IgD-negative memory B cell (primary cell): ENCODE results near the gene PDZRN3. TPM values are rescaled to one million over a fixed set of nuclear protein-coding genes. Genes with fewer than 3 reads are reported as not detected.
"Not testable (repeated sequence)": the region's sequence is repeated elsewhere in the genome, so short reads cannot be mapped to it uniquely, and the experiment has no call there.

Experiments used
- H3K27ac Mint-ChIP-seq, 3 donors: one replicate each; pipeline ENCODE4 v1.8.0; 2020 to 2022; ENCODE audit warnings: mild to moderate bottlenecking in 3 of 3, mixed read lengths in 3 of 3, moderate library complexity in 1 of 3
- H3K27me3 Mint-ChIP-seq: one replicate; pipeline ENCODE4 v1.8.0; 2021; ENCODE audit warnings: mixed read lengths
- H3K36me3 Mint-ChIP-seq: one replicate; pipeline ENCODE4 v1.8.0; 2020; ENCODE audit warnings: mild to moderate bottlenecking, mixed read lengths
- H3K4me1 Mint-ChIP-seq, 3 donors: one replicate each; pipeline ENCODE4 v1.8.0; 2020 to 2022; ENCODE audit warnings: mixed read lengths in 3 of 3, mild to moderate bottlenecking in 1 of 3
- H3K4me3 Mint-ChIP-seq, 4 donors: one replicate each; pipeline ENCODE4 v1.8.0; 2020 to 2022; ENCODE audit warnings: mild to moderate bottlenecking in 4 of 4, mixed read lengths in 4 of 4, moderate library complexity in 3 of 4
- H3K9me3 Mint-ChIP-seq, 3 donors: one replicate each; pipeline ENCODE4 v1.8.0; 2020 to 2021; ENCODE audit warnings: mixed read lengths in 3 of 3, mild to moderate bottlenecking in 1 of 3
- polyA plus RNA-seq: library from polyadenylated mRNA; unstranded; fragments of 300-500 nt; fragmentation: Illumina TruSeq; gene quantifications from one replicate; pipeline ENCODE4 v1.2.3, GENCODE V29; 2021

PDZRN3 gene
- polyA plus RNA-seq, 1 donor from 2014 or later, result not detected

- Mint-ChIP-seq H3K4me3 (no peak overlapping the region), H3K36me3 (no peaks in the 10 kb centered on the region), H3K9me3 (peaks cover 0 to 4% (median 1%) of the 10 kb centered on the region in 3 donors), H3K27me3 (peaks cover 8% of the 10 kb centered on the region), H3K27ac (no peak overlapping the region), H3K4me1 (no peaks in the 10 kb centered on the region)
Measured at GRCh38 chr3:73473898-73474416, 150.8 kb downstream of the PDZRN3 start.

GRCh38 chr3:73473181-73473897 lies 151.4 kb downstream of the PDZRN3 start:
- Mint-ChIP-seq H3K9me3 (peaks cover 0 to 4% (median 1%) of the 10 kb centered on the region in 3 donors), H3K27ac (no peak overlapping the region), H3K4me1 (no peaks in the 10 kb centered on the region), H3K4me3 (no peak overlapping the region), H3K36me3 (no peaks in the 10 kb centered on the region), H3K27me3 (peaks cover 8% of the 10 kb centered on the region)

- Mint-ChIP-seq H3K27me3 (peaks cover 6% of the 10 kb centered on the region), H3K4me3 (no peak overlapping the region), H3K36me3 (no peaks in the 10 kb centered on the region), H3K4me1 (no peaks in the 10 kb centered on the region), H3K27ac (no peak overlapping the region), H3K9me3 (peaks cover 0 to 1% (median 0%) of the 10 kb centered on the region in 3 donors)
Measured at GRCh38 chr3:73471986-73472787, 152.6 kb downstream of the PDZRN3 start.

GRCh38 chr3:73470860-73471259 lies 153.9 kb downstream of the PDZRN3 start:
- Mint-ChIP-seq H3K27ac (no peak overlapping the region), H3K4me1 (no peaks in the 10 kb centered on the region), H3K9me3 (no peaks in the 10 kb centered on the region), H3K36me3 (no peaks in the 10 kb centered on the region), H3K27me3 (peaks cover 6% of the 10 kb centered on the region), H3K4me3 (no peak overlapping the region)

- H3K9me3 Mint-ChIP-seq, result no peaks in the 10 kb centered on the region
- H3K27ac Mint-ChIP-seq, result no peak overlapping the region
- H3K36me3 Mint-ChIP-seq, result no peaks in the 10 kb centered on the region
- H3K4me1 Mint-ChIP-seq, result no peaks in the 10 kb centered on the region
- peaks cover 6% of the 10 kb centered on the region for H3K27me3 Mint-ChIP-seq
- no peak overlapping the region for H3K4me3 Mint-ChIP-seq
Measured at GRCh38 chr3:73469331-73469730, 155.4 kb downstream of the PDZRN3 start.

GRCh38 chr3:73467211-73467610 lies 157.5 kb downstream of the PDZRN3 start:
- Mint-ChIP-seq H3K4me1 (no peaks in the 10 kb centered on the region), H3K4me3 (no peak overlapping the region), H3K27me3 (peaks cover under 1% of the 10 kb centered on the region), H3K27ac (no peak overlapping the region), H3K36me3 (no peaks in the 10 kb centered on the region), H3K9me3 (no peaks in the 10 kb centered on the region)

- H3K4me1 Mint-ChIP-seq, result no peaks in the 10 kb centered on the region
- H3K27me3 Mint-ChIP-seq, result peaks cover 2% of the 10 kb centered on the region
- no peak overlapping the region for H3K4me3 Mint-ChIP-seq
- no peak overlapping the region for H3K27ac Mint-ChIP-seq
- no peaks in the 10 kb centered on the region for H3K36me3 Mint-ChIP-seq
- H3K9me3 Mint-ChIP-seq, result peaks cover 0 to 3% (median 0%) of the 10 kb centered on the region in 3 donors
Measured at GRCh38 chr3:73465926-73466325, 158.8 kb downstream of the PDZRN3 start.

- not testable (repeated sequence) for H3K27ac Mint-ChIP-seq, H3K27me3 Mint-ChIP-seq
Measured at GRCh38 chr3:73464126-73464525, 160.6 kb downstream of the PDZRN3 start.

GRCh38 chr3:73461547-73461946 lies 163.2 kb downstream of the PDZRN3 start:
- no peaks in the 10 kb centered on the region for H3K4me1 Mint-ChIP-seq
- H3K36me3 Mint-ChIP-seq, result no peaks in the 10 kb centered on the region
- H3K4me3 Mint-ChIP-seq, result no peak overlapping the region
- peaks cover 0 to 6% (median 2%) of the 10 kb centered on the region in 3 donors for H3K9me3 Mint-ChIP-seq
- H3K27ac Mint-ChIP-seq, result no peak overlapping the region
- H3K27me3 Mint-ChIP-seq, result peaks cover 2% of the 10 kb centered on the region

More at GRCh38 chr3:73464126-73464525, 160.6 kb downstream of the PDZRN3 start:
- not testable (repeated sequence) for H3K4me3 Mint-ChIP-seq, H3K36me3 Mint-ChIP-seq, H3K4me1 Mint-ChIP-seq, H3K9me3 Mint-ChIP-seq

- H3K4me3 Mint-ChIP-seq, result no peak overlapping the region
- no peaks in the 10 kb centered on the region for H3K4me1 Mint-ChIP-seq
- peaks cover 0 to 6% (median 2%) of the 10 kb centered on the region in 3 donors for H3K9me3 Mint-ChIP-seq
- H3K27ac Mint-ChIP-seq, result no peak overlapping the region
- H3K27me3 Mint-ChIP-seq, result peaks cover 2% of the 10 kb centered on the region
- no peaks in the 10 kb centered on the region for H3K36me3 Mint-ChIP-seq
Measured at GRCh38 chr3:73459711-73460110, 165.0 kb downstream of the PDZRN3 start.

- Mint-ChIP-seq H3K4me3 (no peak overlapping the region), H3K27ac (no peak overlapping the region), H3K4me1 (peaks cover 0 to 6% (median 5%) of the 10 kb centered on the region in 3 donors), H3K9me3 (peaks cover 0 to 2% (median 0%) of the 10 kb centered on the region in 3 donors), H3K36me3 (no peaks in the 10 kb centered on the region), H3K27me3 (no peaks in the 10 kb centered on the region)
Measured at GRCh38 chr3:73453666-73454065, 171.1 kb downstream of the PDZRN3 start.

- Mint-ChIP-seq H3K27ac (no peak overlapping the region), H3K4me3 (no peak overlapping the region), H3K27me3 (no peaks in the 10 kb centered on the region), H3K9me3 (peaks cover 0 to 2% (median 0%) of the 10 kb centered on the region in 3 donors), H3K36me3 (no peaks in the 10 kb centered on the region), H3K4me1 (peaks cover 0 to 6% (median 5%) of the 10 kb centered on the region in 3 donors)
Measured at GRCh38 chr3:73452729-73453128, 172.0 kb downstream of the PDZRN3 start.

GRCh38 chr3:73451301-73451944 lies 173.3 kb downstream of the PDZRN3 start:
- Mint-ChIP-seq H3K27me3 (no peaks in the 10 kb centered on the region), H3K4me1 (peaks cover 0 to 6% (median 5%) of the 10 kb centered on the region in 3 donors), H3K9me3 (no peaks in the 10 kb centered on the region), H3K36me3 (no peaks in the 10 kb centered on the region), H3K4me3 (no peak overlapping the region), H3K27ac (peak overlapping the region in 1 of 3 donors; percentile 14)

- Mint-ChIP-seq H3K4me3 (no peak overlapping the region), H3K27ac (no peak overlapping the region), H3K4me1 (peaks cover 0 to 6% (median 5%) of the 10 kb centered on the region in 3 donors), H3K9me3 (no peaks in the 10 kb centered on the region), H3K36me3 (no peaks in the 10 kb centered on the region), H3K27me3 (no peaks in the 10 kb centered on the region)
Measured at GRCh38 chr3:73449774-73450173, 175.0 kb downstream of the PDZRN3 start.

- no peak overlapping the region for H3K27ac Mint-ChIP-seq
- peaks cover 0 to 6% (median 5%) of the 10 kb centered on the region in 3 donors for H3K4me1 Mint-ChIP-seq
- no peaks in the 10 kb centered on the region for H3K36me3 Mint-ChIP-seq
- no peaks in the 10 kb centered on the region for H3K27me3 Mint-ChIP-seq
- H3K9me3 Mint-ChIP-seq, result no peaks in the 10 kb centered on the region
- no peak overlapping the region for H3K4me3 Mint-ChIP-seq
Measured at GRCh38 chr3:73448761-73449301, 175.9 kb downstream of the PDZRN3 start.
